Fibroblast of villous mesenchyme (primary cell): ENCODE results near the gene IL1F10. TPM values are rescaled to one million over a fixed set of nuclear protein-coding genes. Genes with fewer than 3 reads are reported as not detected.

Experiments used
- DNase-seq: peaks from one replicate; pipeline ENCODE4 v3.0.0-alpha.2; 2010; ENCODE audit warnings: low read depth
- H3K4me3 ChIP-seq: 2 replicates; pipeline ENCODE4 v1.5.1; 2011; ENCODE audit warnings: low read depth, mild to moderate bottlenecking, low read length
- CTCF ChIP-seq: IDR thresholded peaks from 2 replicates; pipeline ENCODE4 v1.5.1; 2012; ENCODE audit warnings: low read depth, mild to moderate bottlenecking, low read length; ENCODE audit not compliant: insufficient read depth
- total RNA-seq: library from RNA; depleted of rRNA; stranded (reverse); fragments of >200 nt; gene quantifications from 2 replicates; pipeline ENCODE4 v1.2.3, GENCODE V29; 2012

The IL1F10 gene
- total RNA-seq, 1 donor = not detected

DNA sequence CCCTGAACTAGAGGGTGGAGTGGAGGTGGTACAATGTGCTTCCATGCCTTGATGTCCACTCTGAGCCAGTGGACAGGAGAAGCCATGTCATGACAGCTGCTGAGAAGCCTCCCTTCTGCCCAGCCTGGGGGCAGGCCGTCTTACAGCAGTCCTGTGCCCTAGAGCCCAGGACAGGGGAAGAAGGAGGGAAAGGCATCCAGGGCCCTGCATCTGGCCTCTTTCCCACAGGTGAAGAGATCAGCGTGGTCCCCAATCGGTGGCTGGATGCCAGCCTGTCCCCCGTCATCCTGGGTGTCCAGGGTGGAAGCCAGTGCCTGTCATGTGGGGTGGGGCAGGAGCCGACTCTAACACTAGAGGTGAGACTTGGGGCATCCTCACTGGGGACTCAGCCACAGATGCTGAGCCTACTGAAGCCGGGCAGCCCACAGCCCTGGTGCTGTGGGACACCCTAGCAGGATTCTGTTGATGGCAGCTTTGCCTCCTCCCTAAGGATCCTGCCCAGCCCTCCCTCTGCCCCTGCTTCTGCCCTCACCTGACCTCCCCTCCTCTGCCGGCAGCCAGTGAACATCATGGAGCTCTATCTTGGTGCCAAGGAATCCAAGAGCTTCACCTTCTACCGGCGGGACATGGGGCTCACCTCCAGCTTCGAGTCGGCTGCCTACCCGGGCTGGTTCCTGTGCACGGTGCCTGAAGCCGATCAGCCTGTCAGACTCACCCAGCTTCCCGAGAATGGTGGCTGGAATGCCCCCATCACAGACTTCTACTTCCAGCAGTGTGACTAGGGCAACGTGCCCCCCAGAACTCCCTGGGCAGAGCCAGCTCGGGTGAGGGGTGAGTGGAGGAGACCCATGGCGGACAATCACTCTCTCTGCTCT lies 5.6 kb upstream of the IL1F10 start:
- DNase-seq = no peak
- TF ChIP-seq CTCF = no peak
- no peak overlapping the region for H3K4me3 ChIP-seq

GRCh38 chr2:113064281-113064680 lies 3.5 kb upstream of the IL1F10 start:
- no peak overlapping the region for H3K4me3 ChIP-seq
- TF ChIP-seq CTCF = no peak
- no peak for DNase-seq

DNA sequence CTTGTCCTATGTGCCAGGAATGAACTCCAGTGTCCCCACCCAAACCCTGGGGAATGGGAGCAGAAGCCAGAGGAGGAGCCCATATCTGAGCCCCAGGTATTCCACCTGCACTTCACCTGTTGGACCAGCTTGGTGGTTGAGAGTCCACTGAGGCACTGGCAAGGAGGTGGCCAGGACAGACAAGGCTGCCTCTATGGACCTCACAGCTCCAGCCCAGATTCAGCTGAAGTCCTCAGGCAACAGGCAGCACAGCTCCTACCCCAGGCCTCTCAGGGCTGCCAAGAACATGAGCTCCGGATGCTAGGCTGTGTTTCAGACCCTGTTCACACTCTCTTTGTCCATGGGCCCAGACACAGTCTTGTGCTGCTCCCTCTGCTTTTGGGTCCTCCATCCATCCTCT lies 2.9 kb upstream of the IL1F10 start:
- no peak for DNase-seq
- H3K4me3 ChIP-seq = no peak overlapping the region
- TF ChIP-seq CTCF = no peak

DNA sequence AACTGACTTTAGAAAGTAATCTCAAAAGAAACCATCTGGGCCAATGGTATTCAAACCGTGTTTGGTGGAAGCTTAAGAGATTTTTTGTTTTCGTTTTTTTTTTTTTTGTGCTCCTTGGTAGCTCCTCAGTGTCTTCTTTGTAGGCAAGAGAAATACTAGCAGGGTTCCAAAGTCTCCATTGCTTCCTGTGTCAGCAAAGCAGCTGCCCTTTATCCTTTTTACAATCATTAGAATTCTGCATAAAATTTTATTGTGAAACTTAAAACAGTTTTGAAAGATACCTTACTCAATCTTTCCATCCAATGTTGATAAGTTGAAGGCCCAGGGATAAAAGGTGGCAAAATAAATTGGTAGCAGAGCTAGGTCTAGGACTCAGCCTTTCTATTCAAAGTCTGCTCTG lies 479 bp downstream of the IL1F10 start:
- no peak overlapping the region for H3K4me3 ChIP-seq
- no peak for DNase-seq
- no peak for TF ChIP-seq CTCF

GRCh38 chr2:113068706-113069485 lies 1.1 kb downstream of the IL1F10 start:
- no peak for DNase-seq
- no peak overlapping the region for H3K4me3 ChIP-seq
- no peak for TF ChIP-seq CTCF

- no peak overlapping the region for H3K4me3 ChIP-seq
- TF ChIP-seq CTCF = no peak
- no peak for DNase-seq
Measured at GRCh38 chr2:113069676-113070605, 2.2 kb downstream of the IL1F10 start.
